Posterior cingulate gyrus (tissue), 11 donors: ENCODE results near the gene PAPLN.

Source experiments
- DNase-seq, 10 donors: peaks; one replicate each; pipeline versions ENCODE4 v3.0.0 to v3.0.0-alpha.2; 2020 to 2021; ENCODE audit warnings: mixed read lengths in 3 of 10
- intact Hi-C: fragments of 100-400 bp; cut with DNase I; formaldehyde crosslinking; loops from one replicate; pipeline ENCODE4 v1.15.1; 2023

The PAPLN gene

DNA sequence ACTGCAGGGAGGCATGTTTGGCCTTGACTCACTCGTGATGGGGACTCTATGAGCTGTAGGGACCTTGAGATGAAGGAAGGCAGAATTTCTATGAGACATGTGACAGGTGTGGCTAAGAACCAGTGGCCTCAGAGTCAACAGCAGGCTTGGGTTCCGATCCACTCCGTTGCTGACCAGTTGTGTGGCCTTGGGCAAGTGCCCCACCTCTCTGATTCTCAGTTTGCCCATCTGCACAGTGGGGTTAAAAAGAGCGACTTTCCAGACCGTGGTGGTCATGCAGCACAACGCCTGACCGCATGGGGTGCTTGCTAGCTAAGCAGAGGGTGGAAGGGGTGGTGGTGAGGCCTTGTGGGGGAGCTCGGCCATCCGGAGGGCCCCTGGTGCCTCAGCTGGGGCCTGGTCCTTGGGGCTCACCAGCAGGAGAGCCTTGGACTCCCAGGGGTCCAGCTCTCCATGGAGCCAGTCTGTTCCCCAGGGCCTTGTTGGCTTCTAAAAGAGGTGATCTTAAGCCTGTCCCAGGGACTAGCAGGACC is 18.5 kb downstream of the PAPLN start:
- DNase-seq = peak in 3 of 10 donors; percentile 33 to 60 (median 54)
- intact Hi-C loops = no loop called here

DNA sequence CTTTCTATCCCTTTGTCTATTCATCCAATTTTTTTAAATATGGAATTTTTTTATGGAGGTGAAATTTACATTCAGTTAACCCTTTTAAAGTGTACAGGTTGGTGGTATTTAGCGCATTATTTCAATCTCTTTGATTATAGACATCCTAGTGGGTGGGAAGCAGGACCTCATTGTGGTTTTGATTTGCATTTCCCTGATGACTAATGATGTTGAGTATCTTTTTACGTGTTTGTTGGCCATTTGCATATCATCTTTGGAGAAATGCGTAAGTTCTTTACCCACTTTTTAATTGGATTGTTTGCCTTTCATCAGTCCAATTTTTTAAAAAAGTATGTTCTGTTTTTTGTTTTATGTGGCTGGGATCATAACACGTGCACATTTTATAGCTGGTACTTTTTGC is 20.8 kb downstream of the PAPLN start:
- no peak for DNase-seq
- intact Hi-C loops = no loop called here

DNA sequence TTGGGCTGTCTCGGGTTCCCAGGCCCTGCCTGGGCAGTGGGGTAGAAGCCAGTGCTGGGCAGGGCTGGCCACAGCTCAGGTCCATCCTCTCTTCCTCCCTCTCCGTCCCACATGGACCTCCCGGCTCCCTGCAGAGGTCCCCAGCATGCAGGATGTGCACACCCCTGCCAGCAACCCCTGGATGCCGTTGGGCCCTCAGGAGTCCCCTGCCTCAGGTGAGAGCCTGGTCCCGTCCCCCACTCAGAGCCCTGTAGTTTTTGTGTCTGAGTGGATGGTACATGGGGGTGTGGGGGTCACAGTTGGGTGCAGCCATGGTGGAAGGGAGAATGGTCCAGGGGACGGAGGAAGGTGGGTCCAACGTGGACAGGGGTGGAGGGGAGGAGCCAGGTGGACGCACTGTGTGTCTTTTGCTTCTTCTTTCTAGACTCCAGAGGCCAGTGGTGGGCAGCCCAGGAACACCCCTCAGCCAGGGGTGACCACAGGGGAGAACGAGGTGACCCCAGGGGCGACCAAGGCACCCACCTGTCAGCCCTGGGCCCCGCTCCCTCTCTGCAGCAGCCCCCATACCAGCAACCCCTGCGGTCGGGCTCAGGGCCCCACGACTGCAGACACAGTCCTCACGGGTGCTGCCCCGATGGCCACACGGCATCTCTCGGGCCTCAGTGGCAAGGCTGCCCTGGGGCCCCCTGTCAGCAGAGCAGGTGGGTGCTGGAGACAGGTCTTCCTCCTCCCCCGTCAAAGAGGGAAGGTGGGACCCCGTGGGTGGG is 21.7 kb downstream of the PAPLN start:
- peak in 3 of 10 donors; percentile 66 to 75 (median 75) for DNase-seq
- intact Hi-C loops = no loop called here

DNA sequence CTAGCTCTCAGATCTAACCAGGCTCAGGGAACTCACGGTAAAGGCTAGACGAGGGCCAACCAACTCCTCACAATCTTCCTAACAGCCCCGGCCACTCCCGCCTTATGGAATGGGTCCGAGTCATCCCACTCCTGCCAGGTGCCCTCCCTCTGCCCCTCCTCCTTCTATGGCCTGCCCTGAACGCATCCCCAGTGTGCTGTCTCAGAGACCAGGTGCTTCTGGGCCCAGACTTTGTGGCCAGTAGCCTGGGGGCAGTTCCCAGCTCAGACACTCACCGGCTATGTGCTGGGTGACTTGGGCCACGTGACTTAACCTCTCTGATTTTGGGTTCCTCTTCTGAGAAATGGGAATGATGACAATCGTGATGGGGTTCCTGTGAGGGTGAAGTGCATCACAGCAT is 22.5 kb downstream of the PAPLN start:
- DNase-seq = peak in 3 of 10 donors; percentile 26 to 72 (median 36)
- intact Hi-C loops = no loop called here

DNA sequence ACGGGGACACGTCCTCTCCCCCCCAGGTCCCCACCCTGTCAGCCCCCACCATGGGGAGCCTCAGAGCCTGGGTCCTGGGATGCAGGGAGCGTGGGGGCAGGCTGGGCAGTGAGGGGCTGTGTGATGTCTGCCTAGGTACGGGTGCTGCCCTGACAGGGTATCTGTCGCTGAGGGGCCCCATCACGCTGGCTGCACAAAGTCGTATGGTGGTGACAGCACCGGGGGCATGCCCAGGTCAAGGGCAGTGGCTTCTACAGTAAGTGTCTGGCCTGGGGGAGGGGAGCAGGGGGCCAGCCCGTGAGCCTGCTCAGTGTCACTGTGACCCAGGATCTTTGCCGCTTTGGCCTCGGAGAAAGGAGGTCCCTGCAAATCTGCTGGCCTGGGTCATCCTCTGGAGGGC is 23.3 kb downstream of the PAPLN start:
- DNase-seq = peak in 2 of 10 donors; percentile 63 to 70
- intact Hi-C loops = no loop called here

DNA sequence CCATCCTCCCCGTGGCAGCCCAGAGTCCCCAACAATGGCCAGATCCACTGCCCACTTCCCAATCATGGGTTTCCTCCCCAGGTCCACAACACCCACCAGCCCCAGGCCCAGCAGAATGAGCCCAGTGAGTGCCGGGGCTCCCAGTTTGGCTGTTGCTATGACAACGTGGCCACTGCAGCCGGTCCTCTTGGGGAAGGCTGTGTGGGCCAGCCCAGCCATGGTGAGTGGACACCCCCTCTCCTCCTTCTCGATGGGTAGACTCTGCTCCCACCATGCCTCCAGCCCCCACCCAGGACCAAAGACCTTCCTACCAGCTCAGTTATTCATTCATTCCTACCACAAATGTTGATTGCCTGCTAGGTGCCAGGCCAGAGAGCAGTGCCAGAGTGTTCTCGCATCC is 23.8 kb downstream of the PAPLN start:
- DNase-seq = peak in 1 of 10 donors; percentile 81
- intact Hi-C loops = no loop called here

DNA sequence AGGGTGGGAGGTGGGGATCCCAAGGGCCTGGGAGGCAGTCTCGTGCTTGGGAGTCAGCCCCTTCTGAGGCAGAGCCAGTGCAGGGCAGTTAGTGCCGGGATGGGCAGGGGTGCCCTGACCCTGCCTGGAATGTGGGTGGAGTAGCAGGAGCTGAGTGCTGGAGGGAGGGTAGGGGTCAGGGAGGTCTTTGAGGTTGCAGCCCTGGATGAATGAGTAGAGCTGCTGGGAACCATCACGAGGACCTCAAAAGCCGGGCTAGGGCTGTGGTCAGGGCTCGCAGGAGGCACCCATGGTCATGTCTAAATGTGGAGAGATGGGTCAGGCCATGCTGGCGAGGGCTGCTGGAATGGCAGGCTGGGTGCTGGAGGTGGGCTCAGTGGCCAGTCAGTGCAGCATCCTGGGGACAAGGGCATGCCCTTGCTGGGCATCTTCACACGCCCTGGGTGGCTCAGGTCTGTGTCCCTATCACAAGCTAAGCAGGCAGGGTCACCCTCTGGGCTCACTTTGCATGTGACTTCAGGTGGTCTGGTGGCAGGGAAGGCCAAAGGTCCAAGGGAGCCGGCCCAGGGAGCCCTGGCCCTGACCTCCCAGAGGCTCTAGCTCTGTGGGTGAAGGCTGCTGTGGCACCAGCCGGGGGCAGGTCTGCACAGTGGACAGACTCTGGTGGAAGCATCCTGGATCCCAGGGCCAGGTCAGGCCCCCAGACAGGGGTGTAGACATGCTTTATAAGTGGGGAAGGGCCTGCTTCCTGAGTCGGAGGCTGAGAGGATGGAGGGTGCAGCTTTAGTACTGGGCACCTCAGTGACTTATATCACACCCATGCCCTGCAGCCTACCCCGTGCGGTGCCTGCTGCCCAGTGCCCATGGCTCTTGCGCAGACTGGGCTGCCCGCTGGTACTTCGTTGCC is 24.5 kb downstream of the PAPLN start:
- intact Hi-C loops = no loop called here
- DNase-seq = peak in 2 of 10 donors; percentile 69 to 75

DNA sequence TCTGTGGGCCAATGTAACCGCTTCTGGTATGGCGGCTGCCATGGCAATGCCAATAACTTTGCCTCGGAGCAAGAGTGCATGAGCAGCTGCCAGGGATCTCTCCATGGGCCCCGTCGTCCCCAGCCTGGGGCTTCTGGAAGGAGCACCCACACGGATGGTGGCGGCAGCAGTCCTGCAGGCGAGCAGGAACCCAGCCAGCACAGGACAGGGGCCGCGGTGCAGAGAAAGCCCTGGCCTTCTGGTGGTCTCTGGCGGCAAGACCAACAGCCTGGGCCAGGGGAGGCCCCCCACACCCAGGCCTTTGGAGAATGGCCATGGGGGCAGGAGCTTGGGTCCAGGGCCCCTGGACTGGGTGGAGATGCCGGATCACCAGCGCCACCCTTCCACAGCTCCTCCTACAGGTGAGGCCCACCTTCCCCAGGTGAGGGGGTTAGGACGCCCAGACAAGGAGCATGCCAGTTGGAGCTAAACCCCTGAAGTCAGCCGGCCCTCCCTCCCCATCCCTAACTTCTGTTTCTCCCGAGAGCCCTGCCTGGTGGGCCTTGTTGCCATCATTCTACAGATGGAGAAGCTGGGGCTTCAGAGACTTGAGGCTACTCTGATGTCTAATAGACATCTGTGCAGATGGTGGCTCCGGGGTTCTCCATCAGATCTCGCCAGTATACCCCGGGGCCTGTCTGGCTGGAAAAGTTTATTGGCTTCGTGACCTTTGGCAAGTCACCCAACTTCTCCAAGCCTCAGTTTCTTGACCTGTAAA is 25.3 kb downstream of the PAPLN start:
- peak in 1 of 10 donors; percentile 74 for DNase-seq
- intact Hi-C loops = no loop called here

DNA sequence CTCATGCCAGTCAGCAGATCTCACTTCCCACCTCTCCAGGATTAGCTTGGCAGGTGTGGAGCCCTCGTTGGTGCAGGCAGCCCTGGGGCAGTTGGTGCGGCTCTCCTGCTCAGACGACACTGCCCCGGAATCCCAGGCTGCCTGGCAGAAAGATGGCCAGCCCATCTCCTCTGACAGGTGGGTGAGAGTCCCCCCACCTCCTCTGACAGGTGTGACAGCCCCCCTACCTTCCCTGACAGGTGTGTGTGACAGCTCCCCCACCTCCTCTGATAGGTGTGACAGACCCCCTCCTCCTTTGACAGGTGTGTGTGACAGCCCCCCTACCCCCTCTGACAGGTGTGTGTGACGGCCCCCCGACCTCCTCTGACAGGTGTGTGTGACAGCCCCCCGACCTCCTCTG is 26.3 kb downstream of the PAPLN start:
- intact Hi-C loops = no loop called here
- peak in 1 of 10 donors; percentile 73 for DNase-seq

DNA sequence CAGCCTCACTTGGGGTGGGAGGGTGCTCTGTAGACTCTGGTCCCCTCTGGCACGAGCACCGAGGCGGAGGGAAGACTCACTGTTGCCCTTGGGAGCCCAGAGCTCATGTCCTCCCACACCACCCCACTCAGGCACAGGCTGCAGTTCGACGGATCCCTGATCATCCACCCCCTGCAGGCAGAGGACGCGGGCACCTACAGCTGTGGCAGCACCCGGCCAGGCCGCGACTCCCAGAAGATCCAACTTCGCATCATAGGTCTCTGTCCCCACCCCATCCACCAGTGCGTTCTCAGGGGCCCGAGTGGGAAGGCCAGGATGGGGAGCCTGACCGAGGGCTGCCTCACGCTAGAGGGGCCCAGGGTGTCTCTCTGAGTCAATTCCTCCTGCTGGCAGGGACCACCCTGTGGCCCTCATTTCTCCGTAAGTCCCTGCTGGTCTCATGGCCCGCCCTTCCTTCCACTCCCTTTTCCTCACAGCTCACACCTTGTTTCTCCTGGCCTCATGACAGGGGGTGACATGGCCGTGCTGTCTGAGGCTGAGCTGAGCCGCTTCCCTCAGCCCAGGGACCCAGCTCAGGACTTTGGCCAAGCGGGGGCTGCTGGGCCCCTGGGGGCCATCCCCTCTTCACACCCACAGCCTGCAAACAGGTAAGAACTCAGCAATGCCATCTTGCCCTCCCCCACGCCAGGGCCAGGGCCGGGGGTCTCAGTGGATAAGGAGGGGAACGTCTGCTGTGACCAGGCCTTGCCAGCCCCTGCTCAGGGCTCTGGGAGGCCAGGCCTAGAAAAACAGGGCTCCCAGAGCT is 27.0 kb downstream of the PAPLN start:
- peak in 1 of 10 donors; percentile 76 for DNase-seq

DNA sequence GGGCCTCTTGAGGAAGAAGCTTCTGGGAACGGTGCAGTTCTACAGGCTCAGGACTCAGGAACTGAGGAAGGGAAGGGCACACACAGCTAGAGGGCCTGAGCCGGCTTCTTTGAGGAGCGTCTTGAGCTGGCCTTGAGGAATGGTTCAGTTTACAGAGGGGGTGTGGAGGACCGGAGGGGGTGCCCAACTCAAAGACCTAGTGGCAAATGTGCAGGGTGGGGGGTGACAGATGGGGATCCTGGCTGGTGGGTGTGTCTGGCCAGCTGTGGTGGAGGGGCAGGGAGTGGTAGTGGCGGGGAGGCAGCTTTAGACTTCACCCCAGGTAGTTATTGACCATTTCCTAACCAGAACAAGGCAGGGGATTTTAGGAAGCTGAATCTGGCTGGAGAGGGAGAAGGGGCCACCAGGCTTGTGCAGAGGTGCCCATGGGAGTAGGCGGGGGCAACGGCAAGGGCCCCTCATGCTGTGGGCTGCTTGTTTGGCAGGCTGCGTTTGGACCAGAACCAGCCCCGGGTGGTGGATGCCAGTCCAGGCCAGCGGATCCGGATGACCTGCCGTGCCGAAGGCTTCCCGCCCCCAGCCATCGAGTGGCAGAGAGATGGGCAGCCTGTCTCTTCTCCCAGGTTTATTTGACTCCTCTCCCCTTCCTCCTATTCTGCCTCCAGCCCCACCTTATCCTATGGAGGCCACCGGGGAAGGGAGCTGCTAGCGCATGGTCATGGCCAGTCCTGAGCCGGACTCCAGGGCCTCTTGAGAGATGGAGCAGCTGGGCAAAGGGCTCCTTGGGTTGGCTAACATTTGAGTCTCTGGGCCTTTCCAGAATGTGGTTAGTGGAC is 27.8 kb downstream of the PAPLN start:
- DNase-seq = peak in 1 of 10 donors; percentile 71
- intact Hi-C loops = no loop called here

More for the DNA sequence above, 27.0 kb downstream of the PAPLN start:
- intact Hi-C loops = no loop called here

DNA sequence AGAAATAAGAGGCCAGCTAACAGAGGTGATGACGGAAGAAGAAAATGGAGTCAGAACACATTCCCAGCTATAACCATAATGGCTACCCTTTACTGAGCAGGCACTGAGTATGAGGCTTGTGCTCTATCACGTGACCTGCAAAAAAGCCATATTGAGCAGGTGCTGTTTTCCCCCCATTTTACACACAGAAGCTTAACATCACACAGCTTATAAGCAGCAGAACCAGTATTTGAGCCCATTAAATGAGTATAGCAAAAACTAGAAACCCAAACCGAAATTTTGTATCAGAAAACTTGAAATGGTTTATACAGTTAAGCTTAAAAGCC is 28.4 kb downstream of the PAPLN start:
- no peak for DNase-seq
- intact Hi-C loops = no loop called here

DNA sequence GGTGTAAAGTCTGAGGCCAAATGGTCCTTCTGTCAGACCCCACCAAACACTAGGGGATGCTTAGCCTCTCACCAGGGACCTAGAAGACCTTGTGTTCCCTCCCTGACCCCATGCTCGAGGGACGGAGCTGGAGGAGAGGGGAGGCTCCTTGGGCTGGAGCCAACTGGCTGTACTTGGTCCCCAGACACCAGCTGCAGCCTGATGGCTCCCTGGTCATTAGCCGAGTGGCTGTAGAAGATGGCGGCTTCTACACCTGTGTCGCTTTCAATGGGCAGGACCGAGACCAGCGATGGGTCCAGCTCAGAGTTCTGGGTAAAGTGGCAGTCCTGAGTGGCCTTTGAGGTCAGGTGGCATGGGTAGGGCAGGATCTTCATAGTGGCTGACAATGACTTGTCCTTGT is 29.0 kb downstream of the PAPLN start:
- DNase-seq = peak in 1 of 10 donors; percentile 56
- intact Hi-C loops = no loop called here

DNA sequence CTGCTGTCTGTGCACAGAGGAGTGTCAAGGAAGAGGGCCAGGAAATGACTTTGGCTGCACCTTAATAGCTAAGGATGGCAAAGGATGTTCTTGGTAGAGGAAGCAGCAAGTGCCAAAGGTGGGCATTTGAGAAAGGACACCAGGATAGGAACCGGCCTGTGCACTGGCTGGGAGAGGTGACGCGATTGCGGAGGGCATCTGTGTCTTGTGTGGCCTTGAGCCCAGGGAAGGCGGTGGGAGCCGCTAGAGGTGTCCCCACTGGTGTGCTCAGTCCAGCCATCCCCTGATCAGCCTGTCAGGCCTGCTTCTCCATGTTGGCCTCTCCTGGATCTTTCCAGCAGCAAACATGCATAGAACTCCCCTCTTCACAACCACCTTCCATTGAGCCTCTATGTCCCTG is 30.2 kb downstream of the PAPLN start:
- DNase-seq = peak in 1 of 10 donors; percentile 61
- intact Hi-C loops = no loop called here

DNA sequence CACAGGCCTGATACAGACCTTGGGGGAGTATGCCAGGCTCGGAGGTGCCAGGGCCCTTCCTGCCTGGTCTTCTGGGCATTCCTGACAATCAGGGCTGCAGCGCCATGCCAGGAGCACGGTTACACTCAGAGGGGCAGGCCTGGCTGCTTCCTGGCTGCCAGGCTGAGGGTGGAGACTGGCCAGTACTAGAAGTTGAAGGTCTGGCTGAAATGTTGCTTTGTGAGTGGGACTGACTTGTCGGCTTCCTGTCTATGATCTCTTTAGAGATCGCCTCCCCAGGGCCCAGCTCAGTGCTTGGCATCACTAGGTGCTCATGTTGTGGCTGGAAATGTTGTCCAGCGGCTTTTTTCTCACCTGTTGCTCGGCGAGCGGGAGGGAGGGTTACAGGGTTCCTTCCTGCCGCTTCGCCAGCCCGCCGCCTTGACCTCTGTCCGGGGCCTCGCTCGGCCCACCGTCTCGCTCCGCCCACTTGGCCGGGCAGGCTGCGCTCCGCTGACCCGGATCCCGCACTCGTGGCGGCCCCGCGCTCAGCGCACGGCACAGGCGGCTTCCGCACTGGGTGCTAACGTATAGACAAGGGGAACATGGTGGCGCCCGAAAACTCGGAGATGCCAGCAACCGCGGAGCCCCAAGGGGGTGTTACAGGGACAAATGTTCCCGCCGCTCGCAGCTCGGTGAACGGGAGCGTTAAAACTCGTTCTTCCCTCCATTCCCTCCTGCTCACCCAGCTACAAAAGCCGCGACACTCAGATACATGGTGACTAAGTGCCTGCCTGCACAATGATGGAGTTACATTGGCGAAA is 32.6 kb downstream of the PAPLN start:
- intact Hi-C loops = no loop called here
- DNase-seq = peak in 6 of 10 donors; percentile 9 to 88 (median 54)

DNA sequence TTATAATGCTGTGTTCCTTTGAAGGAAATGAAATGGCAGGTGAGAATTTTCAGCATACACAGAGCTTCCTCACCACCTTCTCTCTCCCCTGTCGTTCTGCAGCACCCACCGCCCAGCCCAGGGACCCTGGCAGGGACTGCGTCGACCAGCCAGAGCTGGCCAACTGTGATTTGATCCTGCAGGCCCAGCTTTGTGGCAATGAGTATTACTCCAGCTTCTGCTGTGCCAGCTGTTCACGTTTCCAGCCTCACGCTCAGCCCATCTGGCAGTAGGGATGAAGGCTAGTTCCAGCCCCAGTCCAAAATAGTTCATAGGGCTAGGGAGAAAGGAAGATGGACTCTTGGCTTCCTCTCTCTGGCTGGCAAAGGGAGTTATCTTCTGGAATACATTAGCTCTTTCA is 35.1 kb downstream of the PAPLN start:
- intact Hi-C loops = no loop called here
- DNase-seq = peak in 1 of 10 donors; percentile 64

DNA sequence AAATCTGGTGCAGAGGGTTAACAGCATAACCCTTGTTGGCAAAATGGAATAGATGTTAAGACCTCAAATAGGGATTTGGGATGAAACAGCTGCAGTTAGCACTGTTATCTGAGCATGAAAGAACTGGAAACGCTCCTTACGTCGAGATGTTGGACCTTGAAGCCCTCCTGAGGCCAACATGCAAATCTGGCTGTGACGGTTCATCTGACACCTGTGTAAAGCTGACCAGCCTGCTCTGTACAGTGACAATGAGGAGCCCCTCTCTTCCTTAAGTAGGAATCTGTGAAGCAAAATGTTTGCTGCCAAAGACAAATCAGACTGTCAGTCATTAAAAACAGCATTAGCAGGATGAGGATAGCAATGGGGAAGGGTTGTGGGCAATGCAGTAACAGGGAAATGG is 36.5 kb downstream of the PAPLN start:
- no peak for DNase-seq
- intact Hi-C loops = no loop called here

DNA sequence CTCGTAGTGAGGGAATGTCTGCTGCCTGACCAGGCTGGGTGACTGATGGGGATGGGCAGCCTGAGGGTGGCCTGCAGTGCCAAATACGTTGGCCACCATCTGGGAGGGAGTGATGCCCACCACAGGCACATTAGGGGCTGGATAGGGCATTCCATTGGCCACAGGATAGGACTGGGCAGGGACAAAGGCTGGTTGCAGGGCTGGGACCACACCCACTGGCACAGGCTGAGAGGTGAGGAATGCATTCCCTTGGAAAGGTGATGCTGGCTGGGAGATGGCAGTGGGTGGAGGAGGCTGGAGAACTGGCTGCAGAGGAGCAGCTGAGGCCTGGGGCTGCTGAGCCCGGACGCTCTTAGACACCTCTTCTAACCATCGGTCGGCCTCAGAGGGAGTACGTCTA is 39.5 kb downstream of the PAPLN start:
- intact Hi-C loops = no loop called here
- DNase-seq = peak in 2 of 10 donors; percentile 25 to 43
